HepG2 (cell line): Measurements from ENCODE around the gene NRN1L. TPM values are rescaled to one million over a fixed set of nuclear protein-coding genes. Genes with fewer than 3 reads are reported as not detected.

Experiments used
- FOSL2 ChIP-seq: sonication (generic); formaldehyde crosslinking; IDR thresholded peaks from 2 replicates; pipeline ENCODE4 v1.4.0; 2020; ENCODE audit warnings: missing genetic modification reagents
- MED13 ChIP-seq: sonication (generic); formaldehyde crosslinking; IDR thresholded peaks from 2 replicates; pipeline ENCODE4 v1.5.0; 2020; ENCODE audit warnings: missing genetic modification reagents
- MZF1 ChIP-seq: sonication (generic); formaldehyde crosslinking; IDR thresholded peaks from 2 replicates; pipeline ENCODE4 v1.8.1; 2023; ENCODE audit warnings: mild to moderate bottlenecking, missing genetic modification reagents, borderline replicate concordance
- NCOA2 ChIP-seq: sonication (generic); formaldehyde crosslinking; IDR thresholded peaks from 2 replicates; pipeline ENCODE4 v1.8.0; 2022; ENCODE audit warnings: inconsistent platforms
- ONECUT2 ChIP-seq: sonication (generic); formaldehyde crosslinking; IDR thresholded peaks from 2 replicates; pipeline ENCODE4 v1.4.0; 2020; ENCODE audit warnings: missing genetic modification reagents
- polyA plus RNA-seq, 8 experiments: library from polyadenylated mRNA; depleted of rRNA in 3 of 8; stranded (reverse) in 7 of 8; unstranded in 1 of 8; fragments of >200 nt; fragmentation: Illumina TruSeq in 4 of 8; extraction: Trizol in 4 of 8; gene quantifications; 2 replicates each; pipeline versions ENCODE4 v1.2.1 to v1.2.3, GENCODE V29; 2011 to 2016; ENCODE audit warnings: low read depth in 4 of 8, missing spikeins in 1 of 8, mixed read lengths in 1 of 8; ENCODE audit not compliant: insufficient read depth in 1 of 8
- total RNA-seq, 5 experiments: library from RNA; depleted of rRNA; stranded (reverse); fragments of >200 nt; fragmentation: Illumina TruSeq; extraction: Trizol; gene quantifications; 2 replicates each; pipeline ENCODE4 v1.2.3, GENCODE V29; 2016; ENCODE audit warnings: low read depth in 1 of 5
- TF ChIP-seq, protein P1 (sequence below): IDR thresholded peaks from 2 replicates; pipeline ENCODE4 v1.6.1; 2016; ENCODE audit warnings: low read depth
- TF ChIP-seq, protein P2 (sequence below): sonication (generic); formaldehyde crosslinking; IDR thresholded peaks from 2 replicates; pipeline ENCODE4 v1.4.0; 2020; ENCODE audit warnings: missing genetic modification reagents, borderline replicate concordance
- TF ChIP-seq, protein P3 (sequence below): sonication (generic); formaldehyde crosslinking; IDR thresholded peaks from 2 replicates; pipeline ENCODE4; 2020; ENCODE audit warnings: missing genetic modification reagents, mild to moderate bottlenecking, borderline replicate concordance
- TF ChIP-seq, protein P4 (sequence below): sonication (generic); formaldehyde crosslinking; IDR thresholded peaks from 2 replicates; pipeline ENCODE4 v1.5.0; 2020; ENCODE audit warnings: missing genetic modification reagents
- TF ChIP-seq, protein P5 (sequence below): sonication (generic); IDR thresholded peaks from 2 replicates; pipeline ENCODE4 v1.6.1; 2016; ENCODE audit warnings: low read depth, borderline replicate concordance
- TF ChIP-seq, protein P6 (sequence below): sonication (generic); formaldehyde crosslinking; conservative IDR thresholded peaks from 2 replicates; pipeline ENCODE4 v1.8.0; 2022; ENCODE audit warnings: mild to moderate bottlenecking, moderate library complexity, missing genetic modification reagents

Gene NRN1L
- total and polyA plus RNA-seq, 2 of the 13 experiments (the other 11 are each of a cell fraction or from before 2014, with no cell fraction given) = 0.53 to 1.2 TPM

DNA sequence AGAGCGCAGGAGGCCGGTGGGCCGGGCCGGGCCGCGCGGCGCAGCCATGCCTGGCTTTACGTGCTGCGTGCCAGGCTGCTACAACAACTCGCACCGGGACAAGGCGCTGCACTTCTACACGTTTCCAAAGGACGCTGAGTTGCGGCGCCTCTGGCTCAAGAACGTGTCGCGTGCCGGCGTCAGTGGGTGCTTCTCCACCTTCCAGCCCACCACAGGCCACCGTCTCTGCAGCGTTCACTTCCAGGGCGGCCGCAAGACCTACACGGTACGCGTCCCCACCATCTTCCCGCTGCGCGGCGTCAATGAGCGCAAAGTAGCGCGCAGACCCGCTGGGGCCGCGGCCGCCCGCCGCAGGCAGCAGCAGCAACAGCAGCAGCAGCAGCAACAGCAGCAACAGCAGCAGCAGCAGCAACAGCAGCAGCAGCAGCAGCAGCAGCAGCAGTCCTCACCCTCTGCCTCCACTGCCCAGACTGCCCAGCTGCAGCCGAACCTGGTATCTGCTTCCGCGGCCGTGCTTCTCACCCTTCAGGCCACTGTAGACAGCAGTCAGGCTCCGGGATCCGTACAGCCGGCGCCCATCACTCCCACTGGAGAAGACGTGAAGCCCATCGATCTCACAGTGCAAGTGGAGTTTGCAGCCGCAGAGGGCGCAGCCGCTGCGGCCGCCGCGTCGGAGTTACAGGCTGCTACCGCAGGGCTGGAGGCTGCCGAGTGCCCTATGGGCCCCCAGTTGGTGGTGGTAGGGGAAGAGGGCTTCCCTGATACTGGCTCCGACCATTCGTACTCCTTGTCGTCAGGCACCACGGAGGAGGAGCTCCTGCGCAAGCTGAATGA is 42.0 kb upstream of the NRN1L start (continued):
- TF ChIP-seq FOSL2 (CRISPR knock-in tag) (no peak; the same call in 1 of the 2 replicates), MZF1 (0 out of 2 replicates have a peak, but pooled peaks have one; percentile 65), MED13 (peak; percentile 64; the same call in 1 of the 2 replicates), ONECUT2 (CRISPR knock-in tag) (peak; percentile 54), NCOA2 (0 out of 2 replicates have a peak, but pooled peaks have one; percentile 22)
- TF ChIP-seq, protein P1, sequence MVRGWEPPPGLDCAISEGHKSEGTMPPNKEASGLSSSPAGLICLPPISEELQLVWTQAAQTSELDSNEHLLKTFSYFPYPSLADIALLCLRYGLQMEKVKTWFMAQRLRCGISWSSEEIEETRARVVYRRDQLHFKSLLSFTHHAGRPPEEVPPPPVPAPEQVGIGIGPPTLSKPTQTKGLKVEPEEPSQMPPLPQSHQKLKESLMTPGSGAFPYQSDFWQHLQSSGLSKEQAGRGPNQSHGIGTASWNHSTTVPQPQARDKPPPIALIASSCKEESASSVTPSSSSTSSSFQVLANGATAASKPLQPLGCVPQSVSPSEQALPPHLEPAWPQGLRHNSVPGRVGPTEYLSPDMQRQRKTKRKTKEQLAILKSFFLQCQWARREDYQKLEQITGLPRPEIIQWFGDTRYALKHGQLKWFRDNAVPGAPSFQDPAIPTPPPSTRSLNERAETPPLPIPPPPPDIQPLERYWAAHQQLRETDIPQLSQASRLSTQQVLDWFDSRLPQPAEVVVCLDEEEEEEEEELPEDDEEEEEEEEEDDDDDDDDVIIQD (CRISPR knock-in tag) = no peak
- TF ChIP-seq, protein P2, sequence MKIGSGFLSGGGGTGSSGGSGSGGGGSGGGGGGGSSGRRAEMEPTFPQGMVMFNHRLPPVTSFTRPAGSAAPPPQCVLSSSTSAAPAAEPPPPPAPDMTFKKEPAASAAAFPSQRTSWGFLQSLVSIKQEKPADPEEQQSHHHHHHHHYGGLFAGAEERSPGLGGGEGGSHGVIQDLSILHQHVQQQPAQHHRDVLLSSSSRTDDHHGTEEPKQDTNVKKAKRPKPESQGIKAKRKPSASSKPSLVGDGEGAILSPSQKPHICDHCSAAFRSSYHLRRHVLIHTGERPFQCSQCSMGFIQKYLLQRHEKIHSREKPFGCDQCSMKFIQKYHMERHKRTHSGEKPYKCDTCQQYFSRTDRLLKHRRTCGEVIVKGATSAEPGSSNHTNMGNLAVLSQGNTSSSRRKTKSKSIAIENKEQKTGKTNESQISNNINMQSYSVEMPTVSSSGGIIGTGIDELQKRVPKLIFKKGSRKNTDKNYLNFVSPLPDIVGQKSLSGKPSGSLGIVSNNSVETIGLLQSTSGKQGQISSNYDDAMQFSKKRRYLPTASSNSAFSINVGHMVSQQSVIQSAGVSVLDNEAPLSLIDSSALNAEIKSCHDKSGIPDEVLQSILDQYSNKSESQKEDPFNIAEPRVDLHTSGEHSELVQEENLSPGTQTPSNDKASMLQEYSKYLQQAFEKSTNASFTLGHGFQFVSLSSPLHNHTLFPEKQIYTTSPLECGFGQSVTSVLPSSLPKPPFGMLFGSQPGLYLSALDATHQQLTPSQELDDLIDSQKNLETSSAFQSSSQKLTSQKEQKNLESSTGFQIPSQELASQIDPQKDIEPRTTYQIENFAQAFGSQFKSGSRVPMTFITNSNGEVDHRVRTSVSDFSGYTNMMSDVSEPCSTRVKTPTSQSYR (CRISPR knock-in tag) = peak; percentile 24; the same call in 1 of the 2 replicates
- TF ChIP-seq, protein P3, sequence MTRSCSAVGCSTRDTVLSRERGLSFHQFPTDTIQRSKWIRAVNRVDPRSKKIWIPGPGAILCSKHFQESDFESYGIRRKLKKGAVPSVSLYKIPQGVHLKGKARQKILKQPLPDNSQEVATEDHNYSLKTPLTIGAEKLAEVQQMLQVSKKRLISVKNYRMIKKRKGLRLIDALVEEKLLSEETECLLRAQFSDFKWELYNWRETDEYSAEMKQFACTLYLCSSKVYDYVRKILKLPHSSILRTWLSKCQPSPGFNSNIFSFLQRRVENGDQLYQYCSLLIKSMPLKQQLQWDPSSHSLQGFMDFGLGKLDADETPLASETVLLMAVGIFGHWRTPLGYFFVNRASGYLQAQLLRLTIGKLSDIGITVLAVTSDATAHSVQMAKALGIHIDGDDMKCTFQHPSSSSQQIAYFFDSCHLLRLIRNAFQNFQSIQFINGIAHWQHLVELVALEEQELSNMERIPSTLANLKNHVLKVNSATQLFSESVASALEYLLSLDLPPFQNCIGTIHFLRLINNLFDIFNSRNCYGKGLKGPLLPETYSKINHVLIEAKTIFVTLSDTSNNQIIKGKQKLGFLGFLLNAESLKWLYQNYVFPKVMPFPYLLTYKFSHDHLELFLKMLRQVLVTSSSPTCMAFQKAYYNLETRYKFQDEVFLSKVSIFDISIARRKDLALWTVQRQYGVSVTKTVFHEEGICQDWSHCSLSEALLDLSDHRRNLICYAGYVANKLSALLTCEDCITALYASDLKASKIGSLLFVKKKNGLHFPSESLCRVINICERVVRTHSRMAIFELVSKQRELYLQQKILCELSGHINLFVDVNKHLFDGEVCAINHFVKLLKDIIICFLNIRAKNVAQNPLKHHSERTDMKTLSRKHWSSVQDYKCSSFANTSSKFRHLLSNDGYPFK (CRISPR knock-in tag) = peak; percentile 63; the same call in 1 of the 2 replicates
- TF ChIP-seq, protein P4, sequence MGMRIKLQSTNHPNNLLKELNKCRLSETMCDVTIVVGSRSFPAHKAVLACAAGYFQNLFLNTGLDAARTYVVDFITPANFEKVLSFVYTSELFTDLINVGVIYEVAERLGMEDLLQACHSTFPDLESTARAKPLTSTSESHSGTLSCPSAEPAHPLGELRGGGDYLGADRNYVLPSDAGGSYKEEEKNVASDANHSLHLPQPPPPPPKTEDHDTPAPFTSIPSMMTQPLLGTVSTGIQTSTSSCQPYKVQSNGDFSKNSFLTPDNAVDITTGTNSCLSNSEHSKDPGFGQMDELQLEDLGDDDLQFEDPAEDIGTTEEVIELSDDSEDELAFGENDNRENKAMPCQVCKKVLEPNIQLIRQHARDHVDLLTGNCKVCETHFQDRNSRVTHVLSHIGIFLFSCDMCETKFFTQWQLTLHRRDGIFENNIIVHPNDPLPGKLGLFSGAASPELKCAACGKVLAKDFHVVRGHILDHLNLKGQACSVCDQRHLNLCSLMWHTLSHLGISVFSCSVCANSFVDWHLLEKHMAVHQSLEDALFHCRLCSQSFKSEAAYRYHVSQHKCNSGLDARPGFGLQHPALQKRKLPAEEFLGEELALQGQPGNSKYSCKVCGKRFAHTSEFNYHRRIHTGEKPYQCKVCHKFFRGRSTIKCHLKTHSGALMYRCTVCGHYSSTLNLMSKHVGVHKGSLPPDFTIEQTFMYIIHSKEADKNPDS (CRISPR knock-in tag) = peak; percentile 82; the same call in 1 of the 2 replicates
- TF ChIP-seq, protein P5, sequence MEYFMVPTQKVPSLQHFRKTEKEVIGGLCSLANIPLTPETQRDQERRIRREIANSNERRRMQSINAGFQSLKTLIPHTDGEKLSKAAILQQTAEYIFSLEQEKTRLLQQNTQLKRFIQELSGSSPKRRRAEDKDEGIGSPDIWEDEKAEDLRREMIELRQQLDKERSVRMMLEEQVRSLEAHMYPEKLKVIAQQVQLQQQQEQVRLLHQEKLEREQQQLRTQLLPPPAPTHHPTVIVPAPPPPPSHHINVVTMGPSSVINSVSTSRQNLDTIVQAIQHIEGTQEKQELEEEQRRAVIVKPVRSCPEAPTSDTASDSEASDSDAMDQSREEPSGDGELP = peak; percentile 18; the same call in 1 of the 2 replicates
- TF ChIP-seq, protein P6, sequence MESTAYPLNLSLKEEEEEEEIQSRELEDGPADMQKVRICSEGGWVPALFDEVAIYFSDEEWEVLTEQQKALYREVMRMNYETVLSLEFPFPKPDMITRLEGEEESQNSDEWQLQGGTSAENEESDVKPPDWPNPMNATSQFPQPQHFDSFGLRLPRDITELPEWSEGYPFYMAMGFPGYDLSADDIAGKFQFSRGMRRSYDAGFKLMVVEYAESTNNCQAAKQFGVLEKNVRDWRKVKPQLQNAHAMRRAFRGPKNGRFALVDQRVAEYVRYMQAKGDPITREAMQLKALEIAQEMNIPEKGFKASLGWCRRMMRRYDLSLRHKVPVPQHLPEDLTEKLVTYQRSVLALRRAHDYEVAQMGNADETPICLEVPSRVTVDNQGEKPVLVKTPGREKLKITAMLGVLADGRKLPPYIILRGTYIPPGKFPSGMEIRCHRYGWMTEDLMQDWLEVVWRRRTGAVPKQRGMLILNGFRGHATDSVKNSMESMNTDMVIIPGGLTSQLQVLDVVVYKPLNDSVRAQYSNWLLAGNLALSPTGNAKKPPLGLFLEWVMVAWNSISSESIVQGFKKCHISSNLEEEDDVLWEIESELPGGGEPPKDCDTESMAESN = peak; percentile 86
